Retinal pigment epithelial cell (primary cell): ENCODE results near the gene MAMSTR.

ENCODE experiments used
- DNase-seq: peaks from one replicate; pipeline ENCODE4 v3.0.0-alpha.2; 2010; ENCODE audit warnings: low read depth
- H3K4me3 ChIP-seq: 2 replicates; pipeline ENCODE4 v1.5.1; 2011; ENCODE audit warnings: mild to moderate bottlenecking, low read length, control low read depth, moderate library complexity
- CTCF ChIP-seq: conservative IDR thresholded peaks from 2 replicates; pipeline ENCODE4 v1.5.1; 2011; ENCODE audit warnings: low read depth, low read length, control low read depth, inconsistent platforms

The MAMSTR gene

GRCh38 chr19:48756686-48757085, 37.2 kb upstream of the MAMSTR start:
- DNase-seq = no peak
- TF ChIP-seq CTCF = no peak
- no peak overlapping the region for H3K4me3 ChIP-seq

GRCh38 chr19:48756212-48756611, 36.7 kb upstream of the MAMSTR start:
- H3K4me3 ChIP-seq = no peak overlapping the region
- DNase-seq = no peak
- no peak for TF ChIP-seq CTCF

GRCh38 chr19:48755787-48756186, 36.3 kb upstream of the MAMSTR start:
- TF ChIP-seq CTCF = no peak
- no peak for DNase-seq
- H3K4me3 ChIP-seq = no peak overlapping the region

GRCh38 chr19:48755084-48755641, 35.6 kb upstream of the MAMSTR start, which contains the start of gene FGF21:
Gene FGF21, plus strand, starts transcription at chr19:48755524. Its CDS starts 713 bp downstream, at chr19:48756237.
- no peak for TF ChIP-seq CTCF
- H3K4me3 ChIP-seq = no peak within 1 kb of the TSS

GRCh38 chr19:48752496-48753365, 33.2 kb upstream of the MAMSTR start, which contains the start of gene FUT1:
Gene FUT1, minus strand, starts transcription at chr19:48752641. Its CDS starts 1,360 bp downstream, at chr19:48751281.
- TF ChIP-seq CTCF = no peak
- peak within 1 kb of the TSS; percentile 42 for H3K4me3 ChIP-seq
- DNase-seq = no peak

More at GRCh38 chr19:48755084-48755641, 35.6 kb upstream of the MAMSTR start, which contains the start of gene FGF21:
- DNase-seq = no peak

GRCh38 chr19:48751845-48752495, 32.4 kb upstream of the MAMSTR start:
- no peak for TF ChIP-seq CTCF
- DNase-seq = no peak
- H3K4me3 ChIP-seq = peak overlapping the region; percentile 42
